HCT116 (cell line): ENCODE data around the gene ROBO1.

Experiments used
- ATF3 ChIP-seq: IDR thresholded peaks from 2 replicates; pipeline ENCODE4 v1.6.1; 2012
- POLR2AphosphoS5 ChIP-seq: IDR thresholded peaks from 2 replicates; pipeline ENCODE4 v1.6.1; 2011; ENCODE audit warnings: mild to moderate bottlenecking, low read depth, low read length, moderate library complexity
- REST ChIP-seq: IDR thresholded peaks from 2 replicates; pipeline ENCODE4 v1.6.1; 2012; ENCODE audit warnings: low read depth
- TCF7L2 ChIP-seq: IDR thresholded peaks from 2 replicates; pipeline ENCODE4 v1.7.0; 2011; ENCODE audit warnings: borderline replicate concordance, inconsistent platforms; ENCODE audit not compliant: insufficient read depth, insufficient read length; ENCODE audit errors: extremely low read depth
- ZFX ChIP-seq: fragments of 450-650 bp; IDR thresholded peaks from 2 replicates; pipeline ENCODE4 v1.6.1; 2017

- TF ChIP-seq ZFX (no peak), REST (no peak), ATF3 (no peak), TCF7L2 (no peak), POLR2AphosphoS5 (no peak)
Observed at GRCh38 chr3:78754066-78754743, 1013.6 kb downstream of the ROBO1 start.
